HG02885 (cell line): ENCODE measurements around the gene CD74.

ENCODE experiments used
- ATAC-seq: cut with Tn5 transposase; IDR thresholded peaks from one replicate; pipeline ENCODE4 v1.9.1; 2021; ENCODE audit warnings: mild to moderate bottlenecking; ENCODE audit not compliant: unreplicated experiment, poor library complexity

The CD74 gene

DNA sequence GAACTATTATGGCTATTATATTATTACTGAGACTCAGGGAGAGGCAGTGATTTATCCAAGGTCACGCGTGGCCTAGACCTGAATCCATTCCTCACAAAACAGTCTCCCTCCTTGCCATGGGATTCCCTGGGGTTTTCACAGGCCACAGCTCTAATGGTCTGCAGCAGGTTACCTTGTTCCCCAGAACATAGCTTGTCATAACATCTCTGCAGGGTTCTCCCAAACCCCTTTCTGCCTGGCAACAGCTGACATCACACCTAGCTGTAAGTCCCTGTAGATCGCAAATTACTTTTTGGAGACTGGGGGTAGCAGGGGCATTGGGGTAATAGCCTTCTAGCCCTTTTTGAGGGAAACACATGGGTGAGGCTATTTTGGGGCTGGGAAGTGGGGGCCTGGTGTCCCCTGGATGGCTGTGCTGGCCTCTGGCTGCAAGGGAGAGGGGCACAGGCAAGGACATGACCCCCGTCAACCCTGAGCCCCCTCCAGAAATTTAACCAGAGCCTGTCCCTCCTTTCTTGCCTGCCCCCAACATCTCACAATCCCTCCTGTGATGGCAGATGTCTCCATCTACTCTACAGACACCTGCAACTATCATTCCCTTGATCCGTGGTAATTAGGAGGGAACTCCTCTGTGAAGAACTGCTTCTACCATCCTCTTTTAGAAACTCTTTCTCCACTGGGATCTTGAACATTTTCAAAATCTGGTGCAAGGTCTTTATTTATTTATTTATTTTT is 1.3 kb downstream of the CD74 start:
- ATAC-seq, result no peak

DNA sequence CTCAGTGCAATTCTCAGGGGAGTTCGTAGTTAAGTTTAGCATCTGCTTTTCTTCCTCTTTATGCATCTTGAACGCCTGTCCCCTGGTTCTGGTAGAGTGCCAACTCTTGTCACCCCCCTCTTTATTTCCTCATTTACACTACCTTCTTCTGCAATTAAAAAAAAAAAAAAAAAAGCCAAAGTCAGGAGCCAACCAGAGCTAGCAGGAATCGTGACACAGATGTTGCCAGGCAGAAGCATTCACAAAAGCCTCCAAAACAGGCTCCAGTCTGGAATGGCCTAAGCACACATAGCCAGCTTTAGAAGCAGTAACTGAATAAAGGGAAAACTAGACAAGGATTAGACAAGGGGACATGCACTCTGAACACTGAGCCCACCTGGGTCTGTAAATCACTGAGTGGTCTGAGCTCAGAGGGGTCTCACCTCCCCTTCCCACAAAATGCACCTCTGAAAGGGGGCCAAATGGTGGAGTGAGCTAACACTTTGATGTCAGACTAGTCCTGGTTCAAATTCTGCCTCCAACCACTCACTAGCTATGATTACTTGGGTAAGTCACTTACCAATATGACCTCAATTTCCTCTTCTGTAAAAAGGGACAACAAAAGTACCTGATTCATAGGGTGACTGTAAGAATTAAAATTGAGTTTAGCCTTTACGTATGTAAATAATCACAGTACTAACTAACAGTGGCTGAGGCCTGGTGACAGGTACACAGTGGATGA is 2.0 kb downstream of the CD74 start:
- ATAC-seq, result no peak

DNA sequence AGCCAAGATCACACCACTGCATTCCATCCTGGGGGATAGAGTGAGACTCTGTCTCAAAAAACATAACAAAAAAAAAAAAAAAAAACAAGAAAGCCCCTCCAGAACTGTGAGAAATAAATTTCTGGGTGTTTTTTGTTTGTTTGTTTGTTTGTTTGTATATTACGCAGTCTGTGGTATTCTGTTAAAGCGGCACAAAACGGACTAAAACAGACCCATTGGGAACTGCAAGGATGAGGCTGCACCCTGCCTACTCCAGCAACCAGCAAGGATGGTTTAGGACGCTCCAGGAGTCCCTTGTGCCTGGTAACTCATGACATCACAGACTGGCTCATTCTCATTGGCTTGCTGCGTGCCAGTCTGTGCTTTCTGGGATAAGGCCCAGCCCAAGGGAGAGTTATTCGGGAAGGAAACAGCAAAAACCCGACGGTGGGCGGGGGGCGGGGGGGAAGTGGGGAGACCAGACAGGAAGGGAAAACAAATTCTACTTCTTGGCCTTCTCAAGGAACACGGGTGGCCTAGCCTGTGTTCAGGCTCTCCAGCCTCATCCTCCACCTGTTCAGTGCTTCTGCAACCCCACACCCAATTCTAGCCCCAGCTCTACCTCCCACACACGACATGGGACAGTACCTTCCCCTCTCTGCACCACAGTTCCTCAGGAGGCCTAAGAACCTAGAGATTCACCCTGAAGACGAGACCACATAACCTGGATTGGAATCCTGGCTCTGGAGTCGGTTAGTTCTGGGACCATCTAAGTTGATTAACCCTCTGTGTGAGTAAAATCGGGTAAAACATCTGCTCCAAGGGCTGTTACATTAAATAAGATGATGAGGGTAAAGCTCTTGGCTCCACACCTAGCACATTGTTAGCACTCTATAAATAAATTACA is 2.8 kb downstream of the CD74 start:
- ATAC-seq, result peak; percentile 40

DNA sequence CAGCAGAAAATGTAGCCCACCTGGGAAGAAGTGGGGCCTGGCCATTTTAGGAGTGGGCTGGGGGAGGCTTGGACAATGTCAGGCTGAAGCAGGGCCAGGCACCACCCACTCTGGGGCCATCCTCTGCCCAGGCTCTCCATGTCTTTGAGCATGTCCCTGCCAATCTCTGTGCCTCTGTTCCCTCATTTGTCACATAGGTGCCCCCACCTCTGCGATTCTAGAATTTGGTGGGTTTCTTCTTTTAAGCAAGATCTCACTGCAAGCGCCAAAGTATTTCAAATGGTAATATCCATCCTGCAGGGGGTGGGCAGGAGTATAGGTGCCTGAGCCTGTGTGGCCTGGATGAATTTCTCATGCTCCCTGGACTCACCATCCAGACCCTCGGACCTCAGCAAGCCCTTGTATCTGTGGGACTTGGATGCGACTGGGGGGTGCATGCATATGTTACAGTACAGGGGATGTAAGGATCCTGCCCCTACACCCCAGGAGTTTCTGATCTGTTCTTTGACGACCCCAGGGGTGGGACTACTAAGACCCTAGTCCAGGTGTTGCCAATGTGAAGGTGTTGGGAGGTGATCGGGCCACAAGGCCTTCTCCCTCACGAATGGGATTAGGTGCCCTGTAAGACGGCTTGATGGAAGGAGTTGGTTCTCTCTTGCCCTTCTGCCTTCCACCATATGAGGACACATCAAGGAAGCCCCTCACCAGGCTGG is 4.3 kb downstream of the CD74 start:
- no peak for ATAC-seq

DNA sequence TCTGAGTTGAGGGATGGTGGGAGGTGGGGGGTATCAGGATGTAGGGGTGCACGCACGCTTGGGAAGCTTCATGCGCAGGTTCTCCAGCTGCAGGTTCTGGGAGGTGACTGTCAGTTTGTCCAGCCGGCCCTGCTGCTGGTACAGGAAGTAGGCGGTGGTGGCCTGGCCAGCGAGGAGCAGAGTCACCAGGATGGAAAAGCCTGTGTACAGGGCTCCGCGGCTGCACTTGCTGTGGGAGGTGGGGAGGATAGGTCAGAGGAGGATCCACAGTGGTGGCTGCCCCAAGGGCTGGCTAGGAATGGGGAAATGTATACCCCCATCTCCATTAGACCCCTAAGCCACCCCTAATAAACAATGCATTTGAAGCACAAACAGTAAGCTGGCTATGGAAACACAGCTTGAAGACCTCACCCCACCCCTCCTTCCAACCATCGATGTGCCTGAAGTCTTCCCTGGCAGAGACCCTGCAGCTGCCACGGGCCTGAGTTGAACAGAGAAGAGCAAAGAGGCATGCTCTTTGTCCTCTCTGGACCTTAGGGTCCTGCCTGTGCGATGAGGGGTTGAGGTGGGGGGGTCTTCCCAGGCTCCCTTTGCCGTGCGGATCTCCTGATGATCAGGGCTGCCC is 5.5 kb downstream of the CD74 start:
- ATAC-seq, result no peak

DNA sequence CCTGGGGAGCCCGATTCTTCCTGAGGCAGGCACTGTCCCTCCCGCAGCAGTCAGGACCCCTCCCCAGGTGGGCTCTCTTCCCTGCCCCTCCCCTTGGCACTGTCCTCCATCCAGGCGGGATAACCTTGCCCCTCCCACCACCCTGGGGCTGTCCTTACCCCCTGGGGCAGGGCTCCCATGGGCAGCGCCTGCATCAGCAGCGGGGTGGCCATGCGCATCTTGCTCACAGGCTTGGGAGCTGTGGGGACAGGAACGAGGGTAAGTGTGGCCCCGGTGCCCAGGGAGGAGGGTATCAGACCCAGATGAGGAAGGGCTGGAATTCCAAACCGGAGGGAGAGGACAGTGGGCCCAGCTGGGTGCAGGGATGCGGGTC is 6.0 kb downstream of the CD74 start:
- ATAC-seq, result no peak

DNA sequence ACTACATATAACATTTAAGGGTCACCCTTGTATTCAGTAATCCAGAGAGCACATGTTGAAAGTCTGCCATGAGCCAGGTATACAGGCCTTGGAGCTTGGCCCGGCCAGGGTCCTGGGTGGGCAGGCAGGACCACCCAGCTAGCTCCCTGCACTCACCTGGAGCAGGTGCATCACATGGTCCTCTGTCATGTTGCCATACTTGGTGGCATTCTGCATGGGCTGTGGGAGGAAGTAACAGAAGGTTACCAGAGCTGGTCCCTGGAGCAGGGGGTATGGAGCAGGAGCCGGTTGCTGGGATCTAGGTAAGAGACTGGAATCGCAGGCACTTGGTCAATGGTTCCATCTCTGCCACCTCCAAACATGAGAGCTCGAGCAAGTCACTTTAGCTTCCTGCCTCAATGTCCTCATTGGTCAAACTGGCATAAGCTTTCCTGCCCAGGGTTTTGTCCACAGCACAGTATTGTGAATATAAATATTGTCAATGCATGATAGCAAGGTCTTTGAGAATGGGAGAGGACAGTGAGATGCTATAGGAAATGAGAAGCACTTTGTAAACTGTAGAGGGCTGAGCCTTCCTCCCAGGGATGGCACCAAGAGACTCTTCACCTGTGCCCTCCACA is 6.5 kb downstream of the CD74 start:
- ATAC-seq, result no peak

DNA sequence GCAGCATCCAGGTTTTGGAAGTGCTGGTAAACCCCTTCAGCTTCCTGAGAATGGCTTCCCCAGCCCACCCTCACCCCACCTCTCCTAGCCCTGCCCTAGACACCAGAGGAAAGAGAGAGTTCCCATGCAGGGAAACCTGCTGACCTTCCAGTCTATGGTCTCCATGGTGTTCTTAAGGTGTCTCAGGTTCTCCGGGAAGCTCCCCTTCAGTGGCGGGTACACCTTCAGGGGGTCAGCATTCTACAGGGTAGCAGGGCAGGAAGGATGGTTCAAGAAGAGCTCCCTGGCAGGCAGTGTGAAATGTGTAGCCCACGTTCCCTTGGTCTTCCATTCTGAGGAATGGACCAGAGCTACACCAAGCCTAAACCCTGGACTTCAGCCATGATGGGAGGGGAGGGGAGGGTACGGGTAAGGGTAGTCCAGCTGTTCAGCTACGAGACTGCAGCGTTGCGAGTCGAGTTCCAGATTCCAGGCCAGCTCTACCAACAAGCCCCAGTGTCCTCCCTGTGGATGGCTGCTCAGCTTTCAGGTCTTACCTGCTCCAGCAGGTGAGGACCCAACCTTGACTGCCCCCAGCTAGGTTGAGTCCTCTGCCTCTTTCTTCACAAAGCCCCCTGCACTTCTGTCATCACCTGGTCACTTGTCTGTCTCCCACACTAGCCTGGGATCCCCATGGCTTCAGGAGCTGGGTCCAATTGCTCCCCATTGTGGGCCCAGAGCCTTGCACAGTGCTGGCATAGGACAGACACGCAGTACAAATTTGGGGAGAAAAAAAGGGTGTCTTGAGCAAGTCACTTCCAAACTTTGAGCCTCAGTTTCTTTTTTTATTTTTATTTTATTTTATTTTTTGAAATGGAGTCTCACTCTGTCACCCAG is 7.5 kb downstream of the CD74 start:
- no peak for ATAC-seq

DNA sequence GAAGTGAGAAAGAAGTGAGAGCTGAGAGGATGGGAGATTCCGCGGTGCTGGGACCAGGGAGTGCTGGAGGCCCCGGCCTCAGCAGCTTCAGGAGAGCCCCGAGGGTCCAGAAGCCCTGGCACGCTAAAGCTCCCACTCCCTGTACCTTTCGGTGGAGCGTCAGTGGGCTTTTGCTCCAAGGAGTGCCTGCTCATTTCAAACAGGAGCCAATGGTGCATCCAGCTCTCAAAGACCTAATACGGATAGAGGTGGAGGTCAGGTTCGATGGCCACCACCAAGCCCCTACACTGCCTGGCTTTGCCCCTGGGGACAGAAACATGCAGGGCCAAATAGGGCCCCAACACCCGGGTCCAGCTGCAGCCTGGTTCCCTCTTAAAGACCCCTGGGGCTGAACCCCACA is 8.2 kb downstream of the CD74 start:
- no peak for ATAC-seq

DNA sequence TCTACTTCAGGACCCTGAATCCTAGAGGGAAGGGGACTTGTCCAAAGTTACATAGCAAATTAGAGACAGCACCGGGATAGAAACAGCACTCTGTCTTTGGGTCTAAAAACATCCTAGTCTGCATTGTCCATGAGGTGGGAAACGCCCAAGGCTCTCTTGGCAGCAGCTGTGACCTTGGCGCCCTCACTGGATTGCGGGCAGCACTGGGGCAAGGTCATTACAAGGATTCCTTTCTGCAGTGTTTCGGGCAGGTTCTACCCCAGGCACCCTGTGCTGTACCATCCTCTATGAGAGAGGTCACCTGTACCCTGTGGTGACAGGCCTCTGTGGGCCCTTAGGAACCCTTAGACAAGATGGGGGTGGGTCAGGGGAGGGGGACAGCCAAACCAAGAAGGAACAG is 8.6 kb downstream of the CD74 start:
- ATAC-seq, result no peak

DNA sequence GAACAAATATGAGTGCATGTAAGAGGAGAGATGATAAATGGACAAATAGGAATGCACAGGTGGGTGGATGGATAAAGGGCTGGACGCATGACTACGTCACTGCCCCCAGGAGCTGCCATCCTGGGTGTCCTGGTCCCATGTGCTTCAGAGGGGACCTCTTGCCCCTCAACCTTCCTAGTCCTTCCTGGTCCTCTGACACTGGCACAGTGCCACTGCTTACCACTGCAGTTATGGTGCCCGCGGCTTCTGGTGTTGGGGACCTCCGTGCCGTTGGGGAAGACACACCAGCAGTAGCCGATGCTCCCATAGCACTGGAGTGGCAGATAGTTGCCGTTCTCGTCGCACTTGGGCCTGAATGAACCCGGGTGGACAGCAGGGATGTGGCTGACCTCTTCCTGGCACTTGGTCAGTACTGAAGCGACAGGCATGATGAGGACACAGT is 9.8 kb downstream of the CD74 start:
- no peak for ATAC-seq

DNA sequence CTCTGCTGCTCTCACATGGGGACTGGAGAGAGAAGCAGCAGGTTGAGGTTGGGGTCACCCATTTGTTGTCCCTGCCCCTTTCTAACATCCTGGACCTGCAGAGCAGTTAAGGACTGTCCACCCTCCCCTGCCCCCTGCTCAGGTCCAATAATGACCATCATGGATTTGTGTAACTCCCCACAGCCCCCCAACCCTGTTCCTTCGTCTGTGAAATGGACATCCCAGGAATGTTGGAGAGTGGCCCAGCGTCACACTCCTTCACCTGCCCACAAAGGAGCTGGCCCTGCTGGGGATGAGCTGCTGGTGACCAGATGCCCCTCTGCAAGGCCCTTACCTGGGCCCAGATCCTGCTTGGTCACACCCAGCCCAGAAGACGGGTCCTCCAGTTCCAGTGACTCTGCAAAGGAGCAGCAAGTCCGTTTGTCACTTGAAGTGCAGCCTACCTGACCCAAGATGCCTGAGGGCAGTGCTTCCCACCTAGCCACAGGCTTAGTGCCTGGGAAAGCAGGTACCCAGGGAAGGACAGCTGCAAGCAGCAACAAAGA is 10.4 kb downstream of the CD74 start:
- no peak for ATAC-seq

DNA sequence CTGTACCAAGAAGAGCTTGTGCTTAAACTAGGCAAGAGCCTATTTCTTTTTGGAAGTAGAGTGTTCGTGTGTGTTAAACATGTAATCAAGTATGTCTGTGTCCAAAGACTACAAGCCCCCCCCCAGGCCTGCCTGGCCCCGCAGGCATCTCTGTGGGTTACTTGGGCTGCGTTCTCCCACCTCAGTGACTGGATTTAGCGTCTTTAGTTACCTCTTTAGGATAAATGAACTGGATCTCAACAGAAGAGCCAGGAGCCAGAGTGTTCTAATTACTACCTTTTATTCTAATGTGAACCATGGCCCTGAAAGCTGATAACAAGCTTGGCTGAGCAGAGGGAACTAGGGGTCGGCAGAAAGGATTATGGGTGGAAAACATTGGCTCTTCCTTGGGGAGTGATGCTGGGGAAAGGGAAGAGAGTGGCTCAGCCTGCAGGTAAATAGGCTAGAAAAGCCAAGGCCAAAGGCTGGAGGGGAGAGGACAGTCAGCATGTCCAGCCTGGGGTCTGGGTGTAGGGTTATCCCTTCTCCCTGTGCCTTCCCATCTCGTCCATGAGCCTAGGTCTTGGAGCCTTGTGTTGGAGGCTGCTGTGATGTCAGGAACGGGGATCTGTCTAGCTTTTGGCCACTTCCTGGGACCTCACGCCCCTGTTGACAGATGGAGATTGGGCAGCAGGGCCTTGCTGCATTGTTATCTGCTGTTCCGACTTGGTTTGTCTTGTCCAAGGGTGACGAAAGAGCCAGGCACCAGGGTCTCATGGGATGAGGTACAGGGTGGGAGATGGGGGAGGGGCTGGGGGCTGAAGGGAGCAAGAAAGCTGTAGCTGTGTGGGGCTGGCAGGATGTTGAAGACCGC is 11.1 kb downstream of the CD74 start:
- ATAC-seq, result no peak

DNA sequence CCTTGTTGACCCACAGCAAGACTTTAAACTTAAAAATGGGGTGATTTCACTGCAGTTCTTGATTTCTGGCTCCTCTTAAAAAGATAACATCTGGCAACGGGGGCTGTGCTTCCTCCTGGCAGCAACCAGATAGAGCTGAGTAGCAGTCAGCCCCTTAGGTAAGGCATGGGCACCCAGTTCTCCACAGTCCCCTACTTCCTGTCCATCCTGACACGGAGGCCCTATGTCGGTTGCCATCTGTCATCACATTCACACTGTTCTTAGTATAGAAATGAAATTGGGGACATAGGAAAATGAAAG is 11.7 kb downstream of the CD74 start:
- ATAC-seq, result no peak

DNA sequence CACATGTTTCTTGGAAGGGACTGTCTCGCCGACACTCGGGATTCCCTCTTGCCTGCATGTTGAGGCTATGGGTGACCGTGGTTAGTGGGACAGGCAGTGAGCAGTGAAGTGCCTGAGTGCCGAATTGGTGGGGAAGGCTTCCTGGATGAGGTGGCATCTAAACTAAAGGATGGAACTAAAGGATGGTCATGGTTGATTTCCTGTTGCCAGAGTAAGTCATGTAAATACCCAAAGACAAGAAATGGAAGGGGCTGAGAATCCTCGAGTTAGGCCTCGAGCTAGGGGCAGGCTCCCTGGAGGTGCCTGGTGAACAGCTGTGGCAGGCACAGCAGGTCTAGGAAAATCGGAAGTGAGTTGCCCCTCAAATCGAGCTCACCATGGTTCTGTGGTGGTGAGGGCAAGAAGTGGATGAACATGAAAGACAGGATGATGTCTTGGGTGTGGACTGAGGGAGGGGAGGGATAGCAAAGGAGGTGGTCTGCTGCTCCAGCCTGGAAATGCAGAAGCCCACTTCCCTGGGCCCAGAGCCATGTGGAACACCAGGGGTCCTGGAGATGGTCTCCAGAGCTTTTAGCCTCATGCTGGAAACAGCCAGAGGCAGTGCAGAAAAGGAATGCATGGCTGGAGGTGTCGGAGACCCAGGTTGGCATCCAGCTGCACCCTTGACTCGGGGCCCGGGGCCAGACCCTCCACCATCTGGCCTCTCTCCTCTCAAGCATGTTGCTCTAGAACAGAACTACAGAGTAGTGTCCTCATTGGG is 12.2 kb downstream of the CD74 start:
- no peak for ATAC-seq

DNA sequence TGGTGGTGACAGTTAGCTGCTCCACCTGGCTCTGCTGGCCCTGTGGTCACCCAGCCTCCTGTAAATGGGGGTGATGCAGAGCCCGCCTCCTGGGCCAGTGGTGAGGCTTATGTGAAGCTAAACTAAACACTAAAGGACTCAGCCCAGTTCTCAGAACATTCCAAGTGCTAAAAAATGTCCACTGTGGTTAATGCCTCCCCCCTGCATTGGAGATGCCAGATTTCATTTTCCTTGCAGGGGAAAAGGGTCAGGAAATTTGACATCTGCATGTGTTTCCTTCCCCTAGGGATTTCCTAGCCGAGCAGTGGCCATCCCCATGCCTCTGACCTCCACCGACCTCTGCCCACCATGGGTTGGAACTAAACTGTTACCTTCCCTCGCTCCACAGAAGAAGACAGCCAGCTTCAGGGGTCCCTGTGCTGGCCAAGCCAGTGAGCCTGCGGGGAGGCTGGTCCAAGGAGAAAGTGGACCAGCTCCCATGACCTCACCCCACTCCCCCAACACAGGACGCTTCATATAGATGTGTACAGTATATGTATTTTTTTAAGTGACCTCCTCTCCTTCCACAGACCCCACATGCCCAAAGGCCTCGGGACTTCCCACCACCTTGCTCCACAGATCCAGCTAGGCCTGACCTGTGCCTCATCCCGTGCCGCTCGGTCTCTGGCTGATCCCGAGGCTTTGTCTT is 13.0 kb downstream of the CD74 start:
- peak; percentile 23 for ATAC-seq
